Gastrocnemius medialis (tissue), 4 donors: ENCODE data around the gene MISP.

Experiments
- CTCF ChIP-seq, 5 experiments: fragments of 450-650 bp in 3 of 5; fragments of 200-600 bp in 2 of 5; sonication (generic) in 2 of 5; IDR thresholded peaks in 4 of 5; conservative IDR thresholded peaks in 1 of 5; 1 replicate in 4 of 5; 2 replicates in 1 of 5; pipeline ENCODE4 v1.5.1; 2016 to 2019; ENCODE audit warnings: antibody characterized with exemption in 5 of 5, mild to moderate bottlenecking in 3 of 5, moderate library complexity in 3 of 5
- POLR2A ChIP-seq, 2 donors: fragments of 450-650 bp; IDR thresholded peaks; one replicate each; pipeline ENCODE4 v1.6.1; 2017; ENCODE audit warnings: antibody characterized with exemption in 2 of 2, mild to moderate bottlenecking in 2 of 2, moderate library complexity in 2 of 2

- TF ChIP-seq CTCF (IDR thresholded peaks at IDR 0.05 in 4 of 5, conservative IDR thresholded peaks at IDR 0.05 in 1 of 5), result no peak
- no peak for TF ChIP-seq POLR2A (IDR thresholded peaks at IDR 0.05)
These were observed 4.0 kb upstream of the MISP start for GRCh38 chr19:746956-747355.
